Measurements from ENCODE around the gene USP21. TPM values are rescaled to one million over a fixed set of nuclear protein-coding genes. Genes with fewer than 3 reads are reported as not detected.

The USP21 gene
- total and polyA plus RNA-seq, 2 experiments from 2014 or later, result 6.3 to 16.5 TPM

DNA sequence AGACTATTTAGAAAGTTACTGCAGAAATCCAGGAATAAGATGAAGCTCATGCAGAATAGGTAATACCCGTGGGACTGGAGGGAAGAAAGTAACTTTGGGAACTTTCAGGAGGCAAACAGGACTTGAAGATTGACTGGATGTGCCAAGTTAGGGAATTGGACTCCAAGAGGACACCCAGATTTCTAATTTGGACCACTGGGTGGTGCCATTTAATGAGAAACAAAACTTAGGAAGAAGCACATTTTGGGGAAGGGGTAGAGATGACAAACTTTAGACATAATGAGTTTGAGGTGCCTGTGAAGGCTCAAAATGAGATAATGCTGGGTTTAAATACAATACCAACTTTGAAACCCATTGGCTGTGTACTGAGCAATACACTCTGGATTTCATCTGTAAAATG is 21.3 kb downstream of the USP21 start:
- Histone ChIP-seq H3K27me3 (replicated peaks; ENCODE audit: insufficient read depth) (no peaks in the 10 kb centered on the region), H3K4me2 (ENCODE audit: unreplicated experiment) (no peak overlapping the region), H3K79me2 (ENCODE audit: insufficient read depth) (peaks cover 17% of the 10 kb centered on the region), H3F3A (ENCODE audit: insufficient read depth) (peaks cover 21% of the 10 kb centered on the region; the same call in 1 of the 2 replicates), H3K4me3 (no peak overlapping the region), H2AFZ (no peak overlapping the region), H3K27ac (no peak overlapping the region), H3K9me3 (ENCODE audit: low read depth) (no peaks in the 10 kb centered on the region), H3K9me2 (ENCODE audit: insufficient read depth) (no peaks in the 10 kb centered on the region), H3K4me1 (ENCODE audit: insufficient read depth) (peaks cover 22% of the 10 kb centered on the region), H4K20me1 (ENCODE audit: insufficient read depth) (no peaks in the 10 kb centered on the region), H3K36me3 (ENCODE audit: low read depth) (no peaks in the 10 kb centered on the region), H3K9ac (no peak overlapping the region)
- in situ Hi-C loops (cut with MboI), result no loop called here
- TF ChIP-seq EZH2phosphoT487 (IDR thresholded peaks at IDR 0.05; ENCODE audit: insufficient read depth, low read depth) (no peak), EZH2 (IDR thresholded peaks at IDR 0.05; ENCODE audit: insufficient read depth, poor library complexity, severe bottlenecking) (no peak)
- peak; percentile 47 for DNase-seq
- WGBS, 2 experiments (ENCODE audit: low coverage in 1 of 2, low lambda C conversion rate in 2 of 2, missing lambda C conversion rate in 2 of 2), result 13 to 29% methylated on average over 1 of the region's 1 CpG

DNA sequence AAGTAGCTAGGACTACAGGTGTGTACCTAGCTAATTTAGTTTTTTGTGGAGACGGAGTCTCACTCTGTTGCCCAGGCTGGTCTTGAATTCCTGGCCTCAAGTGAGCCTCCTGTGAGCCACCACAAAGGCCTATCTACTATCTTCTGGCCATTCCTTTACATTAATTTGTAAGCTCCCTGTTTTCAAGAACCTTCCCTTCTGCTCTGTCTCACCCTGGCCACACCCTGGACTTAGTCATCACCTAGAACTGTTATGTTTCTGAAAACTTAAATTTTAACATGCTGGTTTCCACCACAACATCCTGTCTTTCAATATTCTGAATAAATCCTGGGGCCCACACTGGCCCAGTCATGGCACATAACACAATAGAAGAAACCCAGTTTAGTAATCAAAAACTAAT is 22.9 kb downstream of the USP21 start:
- DNase-seq, result peak; percentile 84
- Histone ChIP-seq H3K79me2 (ENCODE audit: insufficient read depth) (peaks cover 1% of the 10 kb centered on the region), H3K27me3 (replicated peaks; ENCODE audit: insufficient read depth) (no peaks in the 10 kb centered on the region), H3K27ac (peak overlapping the region; percentile 85), H3K4me1 (ENCODE audit: insufficient read depth) (peaks cover 26% of the 10 kb centered on the region), H3K9me3 (ENCODE audit: low read depth) (no peaks in the 10 kb centered on the region), H2AFZ (peak overlapping the region; percentile 38), H3F3A (ENCODE audit: insufficient read depth) (peaks cover 18% of the 10 kb centered on the region; the same call in 1 of the 2 replicates), H3K4me2 (ENCODE audit: unreplicated experiment) (peak overlapping the region; percentile 71), H3K9ac (peak overlapping the region; percentile 56), H3K4me3 (peak overlapping the region; percentile 13), H3K36me3 (ENCODE audit: low read depth) (no peaks in the 10 kb centered on the region), H3K9me2 (ENCODE audit: insufficient read depth) (no peaks in the 10 kb centered on the region), H4K20me1 (ENCODE audit: insufficient read depth) (no peaks in the 10 kb centered on the region)
- 87 to 91% methylated on average over 1 of the region's 1 CpG for WGBS, 2 experiments (ENCODE audit: low coverage in 1 of 2, low lambda C conversion rate in 2 of 2, missing lambda C conversion rate in 2 of 2)
- in situ Hi-C loops (cut with MboI), result no loop called here
- TF ChIP-seq EZH2phosphoT487 (IDR thresholded peaks at IDR 0.05; ENCODE audit: insufficient read depth, low read depth), result no peak

DNA sequence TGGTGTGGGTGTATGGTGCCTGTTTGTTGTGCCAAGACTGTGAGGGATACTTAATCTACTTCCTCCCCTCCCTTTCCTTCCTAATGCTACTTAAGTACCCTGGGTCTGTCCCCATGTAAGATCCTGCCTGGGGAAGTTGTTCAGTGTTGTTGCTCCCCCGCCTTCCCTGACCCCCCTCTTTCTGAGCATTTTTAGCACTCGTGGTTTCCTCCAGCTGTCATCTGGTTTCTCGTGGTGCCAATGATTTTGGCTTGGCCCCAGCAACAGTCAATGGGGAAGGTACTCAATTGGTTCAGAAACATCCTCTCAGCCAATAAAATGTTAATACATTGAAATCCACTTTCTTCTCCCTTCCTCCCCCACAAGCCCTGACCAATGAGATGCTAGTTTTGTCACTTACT is 26.0 kb downstream of the USP21 start:
- Histone ChIP-seq H2AFZ (peak overlapping the region; percentile 54), H3F3A (ENCODE audit: insufficient read depth) (peaks cover 32% of the 10 kb centered on the region), H3K9ac (no peak overlapping the region), H3K27ac (peak overlapping the region; percentile 49), H3K79me2 (ENCODE audit: insufficient read depth) (no peaks in the 10 kb centered on the region), H3K9me3 (ENCODE audit: low read depth) (no peaks in the 10 kb centered on the region), H3K4me2 (ENCODE audit: unreplicated experiment) (peak overlapping the region; percentile 11), H3K36me3 (ENCODE audit: low read depth) (no peaks in the 10 kb centered on the region), H3K4me1 (ENCODE audit: insufficient read depth) (peaks cover 43% of the 10 kb centered on the region), H4K20me1 (ENCODE audit: insufficient read depth) (no peaks in the 10 kb centered on the region), H3K9me2 (ENCODE audit: insufficient read depth) (no peaks in the 10 kb centered on the region), H3K4me3 (no peak overlapping the region), H3K27me3 (replicated peaks; ENCODE audit: insufficient read depth) (no peaks in the 10 kb centered on the region)
- in situ Hi-C loops (cut with MboI), result no loop called here
- WGBS, 2 experiments (ENCODE audit: low coverage in 1 of 2, low lambda C conversion rate in 2 of 2, missing lambda C conversion rate in 2 of 2), result 0 to 3% methylated on average over 3 of the region's 3 CpGs
- TF ChIP-seq EZH2 (IDR thresholded peaks at IDR 0.05; ENCODE audit: insufficient read depth, poor library complexity, severe bottlenecking), result no peak
- TF ChIP-seq EZH2phosphoT487 (IDR thresholded peaks at IDR 0.05; ENCODE audit: insufficient read depth, low read depth), result no peak
- peak; percentile 61 for DNase-seq

- no peak for DNase-seq
- H3K9me2 ChIP-seq (ENCODE audit: insufficient read depth), result no peaks in the 10 kb centered on the region
- no peaks in the 10 kb centered on the region for H3K9me3 ChIP-seq (ENCODE audit: low read depth)
- H3K79me2 ChIP-seq (ENCODE audit: insufficient read depth), result no peaks in the 10 kb centered on the region
- H3K9ac ChIP-seq, result no peak overlapping the region
- peak overlapping the region; percentile 54 for H2AFZ ChIP-seq
- in situ Hi-C loops (cut with MboI), result no loop called here
- H3K36me3 ChIP-seq (ENCODE audit: low read depth), result no peaks in the 10 kb centered on the region
- H4K20me1 ChIP-seq (ENCODE audit: insufficient read depth), result no peaks in the 10 kb centered on the region
- no peaks in the 10 kb centered on the region for H3K27me3 ChIP-seq (replicated peaks; ENCODE audit: insufficient read depth)
- peaks cover 43% of the 10 kb centered on the region for H3K4me1 ChIP-seq (ENCODE audit: insufficient read depth)
- no peak overlapping the region for H3K4me3 ChIP-seq
- 5 to 15% methylated on average over 2 of the region's 2 CpGs for WGBS, 2 experiments (ENCODE audit: low coverage in 1 of 2, low lambda C conversion rate in 2 of 2, missing lambda C conversion rate in 2 of 2)
- H3F3A ChIP-seq (ENCODE audit: insufficient read depth), result peaks cover 37% of the 10 kb centered on the region
- no peak for TF ChIP-seq EZH2phosphoT487 (IDR thresholded peaks at IDR 0.05; ENCODE audit: insufficient read depth, low read depth)
- TF ChIP-seq EZH2 (IDR thresholded peaks at IDR 0.05; ENCODE audit: insufficient read depth, poor library complexity, severe bottlenecking), result no peak
- H3K27ac ChIP-seq, result peak overlapping the region; percentile 49
- peak overlapping the region; percentile 11 for H3K4me2 ChIP-seq (ENCODE audit: unreplicated experiment)
Observed at GRCh38 chr1:161185732-161186311, 26.5 kb downstream of the USP21 start.
